Suppressor macrophage treated with lipopolysaccharide for 4 hours (primary cell): ENCODE measurements around the gene PRTN3.

Source experiments
- DNase-seq: peaks from one replicate; pipeline ENCODE4 v3.0.0-alpha.2; 2020

The PRTN3 gene

GRCh38 chr19:803686-804418 lies 36.9 kb upstream of the PRTN3 start:
- DNase-seq = no peak

GRCh38 chr19:804419-805165 lies 36.2 kb upstream of the PRTN3 start:
- no peak for DNase-seq

GRCh38 chr19:805166-805551 lies 35.6 kb upstream of the PRTN3 start:
- DNase-seq = no peak

GRCh38 chr19:805600-806550 lies 34.9 kb upstream of the PRTN3 start:
- DNase-seq = no peak

- no peak for DNase-seq
Measured at GRCh38 chr19:806815-807421, 33.9 kb upstream of the PRTN3 start.

- DNase-seq = no peak
Measured at GRCh38 chr19:807627-808422, 33.0 kb upstream of the PRTN3 start.

- no peak for DNase-seq
Measured at GRCh38 chr19:808423-808775, 32.4 kb upstream of the PRTN3 start.

- no peak for DNase-seq
Measured at GRCh38 chr19:810077-810855, 30.5 kb upstream of the PRTN3 start.

- no peak for DNase-seq
Measured at GRCh38 chr19:810883-811489, 29.8 kb upstream of the PRTN3 start.

GRCh38 chr19:811506-812048 lies 29.2 kb upstream of the PRTN3 start:
- no peak for DNase-seq

GRCh38 chr19:812049-812746 lies 28.6 kb upstream of the PRTN3 start:
- no peak for DNase-seq

- DNase-seq = no peak
Measured at GRCh38 chr19:812747-813218, 28.0 kb upstream of the PRTN3 start.

- DNase-seq = no peak
Measured at GRCh38 chr19:813219-814151, 27.3 kb upstream of the PRTN3 start.

- DNase-seq = no peak
Measured at GRCh38 chr19:814152-815078, 26.4 kb upstream of the PRTN3 start.

GRCh38 chr19:815079-815774 lies 25.6 kb upstream of the PRTN3 start:
- DNase-seq = no peak

- no peak for DNase-seq
Measured at GRCh38 chr19:815775-816499, 24.9 kb upstream of the PRTN3 start.
